IPS DF 6.9 (cell line): Measurements from ENCODE around the gene TRIM66.

Experiments
- DNase-seq: peaks from one replicate; pipeline ENCODE4 v3.0.0-alpha.2; 2013; ENCODE audit warnings: low read depth, low spot score
- H3K27ac ChIP-seq: one replicate; pipeline ENCODE4 v1.5.1; 2013; ENCODE audit warnings: low read length, control low read depth
- H3K27me3 ChIP-seq: 2 replicates; pipeline ENCODE4 v1.6.1; 2013; ENCODE audit warnings: mild to moderate bottlenecking, low read length; ENCODE audit not compliant: control insufficient read depth, insufficient read depth
- H3K36me3 ChIP-seq: 2 replicates; pipeline ENCODE4 v1.6.1; 2013; ENCODE audit warnings: low read length; ENCODE audit not compliant: control insufficient read depth, insufficient read depth
- H3K4me1 ChIP-seq: 2 replicates; pipeline ENCODE4 v1.6.1; 2013; ENCODE audit warnings: low read length; ENCODE audit not compliant: control insufficient read depth, insufficient read depth
- H3K4me3 ChIP-seq: 2 replicates; pipeline ENCODE4 v1.5.1; 2013; ENCODE audit warnings: mild to moderate bottlenecking, low read length
- H3K9me3 ChIP-seq: 2 replicates; pipeline ENCODE4 v1.6.1; 2013; ENCODE audit warnings: low read length, inconsistent platforms; ENCODE audit not compliant: control insufficient read depth, insufficient read depth
- WGBS: extraction: QIAGEN DNeasy Blood & Tissue Kit; methylation state at CpG from one replicate; pipeline ENCODE4 v1.1.7; 2013; ENCODE audit warnings: mixed read lengths, missing lambda C conversion rate; ENCODE audit not compliant: insufficient read length, insufficient coverage; 5-methylcytosine and 5-hydroxymethylcytosine counted together

The TRIM66 gene

GRCh38 chr11:8713760-8714454, 31.4 kb upstream of the TRIM66 start:
- Histone ChIP-seq H3K27ac (no peak overlapping the region), H3K27me3 (no peaks in the 10 kb centered on the region), H3K4me3 (no peak overlapping the region), H3K36me3 (0 out of 2 replicates have a peak, but pooled peaks cover 2% of the 10 kb centered on the region), H3K9me3 (no peaks in the 10 kb centered on the region), H3K4me1 (peaks cover 3% of the 10 kb centered on the region)
- no peak for DNase-seq
- no CpG with 5 or more reads among the region's 8 CpGs for WGBS

- Histone ChIP-seq H3K27ac (no peak overlapping the region), H3K9me3 (no peaks in the 10 kb centered on the region), H3K4me1 (peaks cover 3% of the 10 kb centered on the region), H3K36me3 (0 out of 2 replicates have a peak, but pooled peaks cover 2% of the 10 kb centered on the region), H3K27me3 (no peaks in the 10 kb centered on the region), H3K4me3 (no peak overlapping the region)
- DNase-seq: no peak
- WGBS: no CpG with 5 or more reads among the region's 12 CpGs
Measured at GRCh38 chr11:8712506-8712905, 30.0 kb upstream of the TRIM66 start.

- no CpG with 5 or more reads among the region's 5 CpGs for WGBS
- Histone ChIP-seq H3K27me3 (no peaks in the 10 kb centered on the region), H3K9me3 (no peaks in the 10 kb centered on the region)
Measured at GRCh38 chr11:8711895-8712442, 29.5 kb upstream of the TRIM66 start.

GRCh38 chr11:8709777-8710176, 27.3 kb upstream of the TRIM66 start:
- H3K36me3 ChIP-seq: no peaks in the 10 kb centered on the region
- no peak overlapping the region for H3K27ac ChIP-seq

More at GRCh38 chr11:8711895-8712442, 29.5 kb upstream of the TRIM66 start:
- DNase-seq: no peak
- peaks cover 3% of the 10 kb centered on the region for H3K4me1 ChIP-seq
- H3K27ac ChIP-seq: no peak overlapping the region
- no peak overlapping the region for H3K4me3 ChIP-seq
- no peaks in the 10 kb centered on the region for H3K36me3 ChIP-seq

GRCh38 chr11:8709002-8709672, 26.7 kb upstream of the TRIM66 start:
- peaks cover 3% of the 10 kb centered on the region for H3K4me1 ChIP-seq
- no peak for DNase-seq
- no peaks in the 10 kb centered on the region for H3K36me3 ChIP-seq
- H3K9me3 ChIP-seq: no peaks in the 10 kb centered on the region
- H3K27me3 ChIP-seq: no peaks in the 10 kb centered on the region
- H3K27ac ChIP-seq: no peak overlapping the region
- H3K4me3 ChIP-seq: no peak overlapping the region
- no CpG with 5 or more reads among the region's 12 CpGs for WGBS

More at GRCh38 chr11:8709777-8710176, 27.3 kb upstream of the TRIM66 start:
- Histone ChIP-seq H3K27me3 (no peaks in the 10 kb centered on the region), H3K9me3 (no peaks in the 10 kb centered on the region), H3K4me1 (peaks cover 3% of the 10 kb centered on the region), H3K4me3 (no peak overlapping the region)
- no CpG with 5 or more reads among the region's 4 CpGs for WGBS
- DNase-seq: no peak

GRCh38 chr11:8707541-8708191, 25.2 kb upstream of the TRIM66 start:
- Histone ChIP-seq H3K4me1 (peaks cover 3% of the 10 kb centered on the region), H3K4me3 (no peak overlapping the region), H3K27ac (no peak overlapping the region), H3K9me3 (no peaks in the 10 kb centered on the region), H3K36me3 (no peaks in the 10 kb centered on the region), H3K27me3 (no peaks in the 10 kb centered on the region)
- DNase-seq: no peak
- no CpG with 5 or more reads among the region's 10 CpGs for WGBS

GRCh38 chr11:8706673-8707432, 24.4 kb upstream of the TRIM66 start:
- no peaks in the 10 kb centered on the region for H3K27me3 ChIP-seq
- DNase-seq: no peak
- no peaks in the 10 kb centered on the region for H3K36me3 ChIP-seq
- no CpG with 5 or more reads among the region's 14 CpGs for WGBS
- no peak overlapping the region for H3K4me3 ChIP-seq
- no peaks in the 10 kb centered on the region for H3K9me3 ChIP-seq
- H3K27ac ChIP-seq: no peak overlapping the region
- peaks cover 4% of the 10 kb centered on the region for H3K4me1 ChIP-seq

GRCh38 chr11:8705146-8705545, 22.7 kb upstream of the TRIM66 start:
- Histone ChIP-seq H3K27ac (no peak overlapping the region), H3K36me3 (no peaks in the 10 kb centered on the region), H3K27me3 (no peaks in the 10 kb centered on the region), H3K4me3 (no peak overlapping the region), H3K9me3 (no peaks in the 10 kb centered on the region), H3K4me1 (peaks cover 9% of the 10 kb centered on the region)
- no peak for DNase-seq
- WGBS: no CpG with 5 or more reads among the region's 5 CpGs

GRCh38 chr11:8704136-8704535, 21.7 kb upstream of the TRIM66 start:
- no peaks in the 10 kb centered on the region for H3K36me3 ChIP-seq

GRCh38 chr11:8702598-8702915, 20.1 kb upstream of the TRIM66 start:
- Histone ChIP-seq H3K27ac (no peak overlapping the region), H3K4me1 (peaks cover 14% of the 10 kb centered on the region), H3K27me3 (no peaks in the 10 kb centered on the region), H3K9me3 (no peaks in the 10 kb centered on the region), H3K4me3 (no peak overlapping the region), H3K36me3 (no peaks in the 10 kb centered on the region)
- WGBS: no CpG with 5 or more reads among the region's 14 CpGs
- no peak for DNase-seq

More at GRCh38 chr11:8704136-8704535, 21.7 kb upstream of the TRIM66 start:
- DNase-seq: no peak
- Histone ChIP-seq H3K27me3 (no peaks in the 10 kb centered on the region), H3K9me3 (no peaks in the 10 kb centered on the region), H3K4me3 (no peak overlapping the region), H3K27ac (no peak overlapping the region), H3K4me1 (peaks cover 10% of the 10 kb centered on the region)
- WGBS: no CpG with 5 or more reads among the region's 2 CpGs
